ENCODE data around the gene FBXL16.

FBXL16 gene

GRCh38 chr16:675884-676564, 29.6 kb downstream of the FBXL16 start:
- Histone ChIP-seq H3K4me3 (replicated peaks; ENCODE audit: insufficient read depth, low read length) (no peak overlapping the region), H3K27ac (replicated peaks) (no peak overlapping the region), H3K27me3 (ENCODE audit: insufficient read depth, poor library complexity, severe bottlenecking) (no peaks in the 10 kb centered on the region)
- DNase-seq (ENCODE audit: low read depth in 1 of 2, low spot score in 1 of 2), result no peak
- TF ChIP-seq POLR2AphosphoS5 (IDR thresholded peaks at IDR 0.05; ENCODE audit: low read depth) (no peak), CTCF (IDR thresholded peaks at IDR 0.05; ENCODE audit: insufficient read depth, low read length) (no peak), GABPA (IDR thresholded peaks at IDR 0.05; ENCODE audit: low read depth) (no peak), REST (IDR thresholded peaks at IDR 0.05; ENCODE audit: insufficient replicate concordance, low read depth) (no peak), SPI1 (IDR thresholded peaks at IDR 0.05; ENCODE audit: borderline replicate concordance, low read depth) (no peak)

GRCh38 chr16:674968-675883, 30.4 kb downstream of the FBXL16 start, which contains the start of gene RHBDL1:
Gene RHBDL1 (plus strand): TSS chr16:675671. CDS start chr16:675791, 120 bp downstream.
- no peak within 1 kb of the TSS for H3K27ac ChIP-seq (replicated peaks)
- H3K4me3 ChIP-seq (replicated peaks; ENCODE audit: insufficient read depth, low read length), result peak within 1 kb of the TSS; percentile 19; the same call in 1 of the 2 replicates
- peak; percentile 64 to 76 for DNase-seq (ENCODE audit: low read depth in 1 of 2, low spot score in 1 of 2)
- TF ChIP-seq POLR2AphosphoS5 (IDR thresholded peaks at IDR 0.05; ENCODE audit: low read depth) (no peak; the same call in 1 of the 2 replicates), SPI1 (IDR thresholded peaks at IDR 0.05; ENCODE audit: borderline replicate concordance, low read depth) (no peak), CTCF (IDR thresholded peaks at IDR 0.05; ENCODE audit: insufficient read depth, low read length) (no peak), GABPA (IDR thresholded peaks at IDR 0.05; ENCODE audit: low read depth) (no peak), REST (IDR thresholded peaks at IDR 0.05; ENCODE audit: insufficient replicate concordance, low read depth) (no peak)
- H3K27me3 ChIP-seq (ENCODE audit: insufficient read depth, poor library complexity, severe bottlenecking), result no peaks in the 10 kb centered on the region

- H3K27ac ChIP-seq (replicated peaks), result no peak overlapping the region
- no peak for DNase-seq (ENCODE audit: low read depth in 1 of 2, low spot score in 1 of 2)
Measured at GRCh38 chr16:674214-674881, 31.3 kb downstream of the FBXL16 start.

More at GRCh38 chr16:674214-674881, 31.3 kb downstream of the FBXL16 start:
- no peaks in the 10 kb centered on the region for H3K27me3 ChIP-seq (ENCODE audit: insufficient read depth, poor library complexity, severe bottlenecking)
- TF ChIP-seq POLR2AphosphoS5 (IDR thresholded peaks at IDR 0.05; ENCODE audit: low read depth), result 0 out of 2 replicates have a peak, but pooled peaks have one; percentile 7
- TF ChIP-seq GABPA (IDR thresholded peaks at IDR 0.05; ENCODE audit: low read depth), result no peak
- no peak overlapping the region for H3K4me3 ChIP-seq (replicated peaks; ENCODE audit: insufficient read depth, low read length)

Data from HL-60 (cell line).